GM15510 (cell line): ENCODE results near the gene NOL9.

Source experiments
- POLR2A ChIP-seq: IDR thresholded peaks from 3 replicates; pipeline ENCODE4 v1.6.1; 2011; ENCODE audit warnings: borderline replicate concordance; ENCODE audit not compliant: insufficient read length; ENCODE audit errors: extremely low read depth

NOL9 gene

GRCh38 chr1:6580593-6581409 lies 26.5 kb upstream of the NOL9 start:
- no peak for TF ChIP-seq POLR2A

- TF ChIP-seq POLR2A: no peak
Observed at GRCh38 chr1:6580119-6580592, 25.8 kb upstream of the NOL9 start.

- peak; percentile 99 for TF ChIP-seq POLR2A
Observed at GRCh38 chr1:6579374-6580118, 25.2 kb upstream of the NOL9 start, which contains the start of gene ZBTB48. ZBTB48 (plus strand) TSS chr1:6579994; CDS start chr1:6580610, 616 bp downstream.

GRCh38 chr1:6578624-6579373 lies 24.5 kb upstream of the NOL9 start:
- no peak for TF ChIP-seq POLR2A

GRCh38 chr1:6577831-6578525 lies 23.7 kb upstream of the NOL9 start:
- no peak for TF ChIP-seq POLR2A

GRCh38 chr1:6574818-6575217 lies 20.5 kb upstream of the NOL9 start:
- TF ChIP-seq POLR2A: no peak

- no peak for TF ChIP-seq POLR2A
Observed at GRCh38 chr1:6574025-6574620, 19.8 kb upstream of the NOL9 start.

GRCh38 chr1:6572653-6573383 lies 18.5 kb upstream of the NOL9 start:
- no peak for TF ChIP-seq POLR2A

- no peak for TF ChIP-seq POLR2A
Observed at GRCh38 chr1:6570987-6571386, 16.7 kb upstream of the NOL9 start.

GRCh38 chr1:6570100-6570499 lies 15.8 kb upstream of the NOL9 start:
- TF ChIP-seq POLR2A: no peak

- no peak for TF ChIP-seq POLR2A
Observed at GRCh38 chr1:6569033-6569432, 14.7 kb upstream of the NOL9 start.

GRCh38 chr1:6560267-6560666 lies 6.0 kb upstream of the NOL9 start:
- TF ChIP-seq POLR2A: no peak

GRCh38 chr1:6557597-6557996 lies 3.3 kb upstream of the NOL9 start:
- no peak for TF ChIP-seq POLR2A

GRCh38 chr1:6554907-6555778 lies 830 bp upstream of the NOL9 start, which contains the start of gene TAS1R1:
TAS1R1 (plus strand) TSS chr1:6555307; CDS start chr1:6555374, 67 bp downstream.
- TF ChIP-seq POLR2A: no peak
